Ishikawa (cell line): Measurements from ENCODE around the gene BCAP31.

Source experiments
- CEBPB ChIP-seq: IDR thresholded peaks from 2 replicates; pipeline ENCODE4 v1.6.1; 2012
- CREB1 ChIP-seq: IDR thresholded peaks from 2 replicates; pipeline ENCODE4 v1.6.1; 2012; ENCODE audit warnings: low read depth
- EGR1 ChIP-seq: IDR thresholded peaks from 2 replicates; pipeline ENCODE4 v1.6.1; 2012
- EP300 ChIP-seq: IDR thresholded peaks from 2 replicates; pipeline ENCODE4 v1.6.1; 2012; ENCODE audit warnings: borderline replicate concordance
- FOXM1 ChIP-seq: IDR thresholded peaks from 2 replicates; pipeline ENCODE4 v1.6.1; 2012; ENCODE audit warnings: low read depth, borderline replicate concordance
- MAX ChIP-seq: IDR thresholded peaks from 2 replicates; pipeline ENCODE4 v1.6.1; 2012
- NFIC ChIP-seq: IDR thresholded peaks from 2 replicates; pipeline ENCODE4 v1.6.1; 2012
- RAD21 ChIP-seq: IDR thresholded peaks from 2 replicates; pipeline ENCODE4 v1.6.1; 2012; ENCODE audit warnings: low read depth
- REST ChIP-seq: IDR thresholded peaks from 2 replicates; pipeline ENCODE4 v1.6.1; 2012; ENCODE audit warnings: low read depth, mild to moderate bottlenecking
- TAF1 ChIP-seq: IDR thresholded peaks from 2 replicates; pipeline ENCODE4 v1.6.1; 2012; ENCODE audit warnings: low read depth, mild to moderate bottlenecking
- TCF12 ChIP-seq: IDR thresholded peaks from 2 replicates; pipeline ENCODE4 v1.6.1; 2012; ENCODE audit warnings: low read depth
- TEAD4 ChIP-seq: IDR thresholded peaks from 2 replicates; pipeline ENCODE4 v1.6.1; 2012
- USF1 ChIP-seq: IDR thresholded peaks from 2 replicates; pipeline ENCODE4 v1.6.1; 2012
- YY1 ChIP-seq: IDR thresholded peaks from 2 replicates; pipeline ENCODE4 v1.6.1; 2012; ENCODE audit warnings: low read depth
- ZBTB7A ChIP-seq: IDR thresholded peaks from 2 replicates; pipeline ENCODE4 v1.6.1; 2012; ENCODE audit warnings: low read depth

BCAP31 gene

GRCh38 chrX:153767674-153768055 lies 43.5 kb upstream of the BCAP31 start:
- TF ChIP-seq REST, result peak; percentile 55
- TF ChIP-seq MAX, result no peak

- TF ChIP-seq USF1, result no peak
- TF ChIP-seq EP300, result no peak
- no peak for TF ChIP-seq REST
- TF ChIP-seq ZBTB7A, result no peak
- no peak for TF ChIP-seq NFIC
- no peak for TF ChIP-seq TCF12
- no peak for TF ChIP-seq EGR1
- TF ChIP-seq CREB1, result no peak
- no peak for TF ChIP-seq CEBPB
- no peak for TF ChIP-seq YY1
- TF ChIP-seq FOXM1, result no peak
- no peak for TF ChIP-seq MAX
- no peak for TF ChIP-seq TEAD4
- TF ChIP-seq RAD21, result no peak
- no peak for TF ChIP-seq TAF1
Measured at GRCh38 chrX:153766871-153767673, 42.9 kb upstream of the BCAP31 start.

GRCh38 chrX:153766098-153766817 lies 42.1 kb upstream of the BCAP31 start:
- TF ChIP-seq USF1, result no peak
- no peak for TF ChIP-seq TAF1
- TF ChIP-seq TEAD4, result no peak
- TF ChIP-seq YY1, result no peak
- TF ChIP-seq TCF12, result no peak
- no peak for TF ChIP-seq EGR1
- TF ChIP-seq CEBPB, result no peak
- TF ChIP-seq EP300, result no peak
- no peak for TF ChIP-seq CREB1
- TF ChIP-seq RAD21, result no peak
- TF ChIP-seq NFIC, result no peak
- no peak for TF ChIP-seq FOXM1

GRCh38 chrX:153765138-153766079 lies 41.2 kb upstream of the BCAP31 start:
- TF ChIP-seq EP300 (no peak), ZBTB7A (no peak), TCF12 (no peak), NFIC (no peak), EGR1 (no peak), FOXM1 (no peak)

- TF ChIP-seq TAF1 (no peak), ZBTB7A (no peak), FOXM1 (no peak), USF1 (no peak), RAD21 (no peak), TCF12 (no peak), EP300 (no peak)
Measured at GRCh38 chrX:153764786-153765137, 40.6 kb upstream of the BCAP31 start.
